ENCODE measurements around the gene SPRYD3. TPM values are rescaled to one million over a fixed set of nuclear protein-coding genes. Genes with fewer than 3 reads are reported as not detected.

SPRYD3 gene
- total and polyA plus RNA-seq, 9 donors: 15.2 to 23.6 (median 20.1) TPM

GRCh38 chr12:53069621-53070410 is 9.4 kb downstream of the SPRYD3 start:
- Histone ChIP-seq H3K4me3 (ENCODE audit: low read length) (no peak overlapping the region), H3K9me3 (replicated peaks; ENCODE audit: control insufficient read depth, low read depth, low read length) (no peaks in the 10 kb centered on the region), H3K36me3 (ENCODE audit: control insufficient read depth, insufficient read depth, low read length) (peaks cover 69% of the 10 kb centered on the region), H3K4me1 (ENCODE audit: control insufficient read depth, insufficient read depth, low read length) (peaks cover 94% of the 10 kb centered on the region), H3K27ac (ENCODE audit: low read length) (peak overlapping the region; percentile 93), H3K27me3 (ENCODE audit: control insufficient read depth, insufficient read depth, low read length) (no peaks in the 10 kb centered on the region)
- peak; percentile 93 for DNase-seq
- WGBS (ENCODE audit: insufficient coverage): 33% methylated on average over 4 of the region's 12 CpGs

GRCh38 chr12:53068811-53069585 is 10.2 kb downstream of the SPRYD3 start:
- H3K4me1 ChIP-seq (ENCODE audit: control insufficient read depth, insufficient read depth, low read length): peaks cover 96% of the 10 kb centered on the region
- peaks cover 69% of the 10 kb centered on the region for H3K36me3 ChIP-seq (ENCODE audit: control insufficient read depth, insufficient read depth, low read length)
- H3K4me3 ChIP-seq (ENCODE audit: low read length): no peak overlapping the region
- DNase-seq: peak; percentile 48
- peak overlapping the region; percentile 74 for H3K27ac ChIP-seq (ENCODE audit: low read length)
- WGBS (ENCODE audit: insufficient coverage): 13% methylated on average over 4 of the region's 15 CpGs
- no peaks in the 10 kb centered on the region for H3K27me3 ChIP-seq (ENCODE audit: control insufficient read depth, insufficient read depth, low read length)
- no peaks in the 10 kb centered on the region for H3K9me3 ChIP-seq (replicated peaks; ENCODE audit: control insufficient read depth, low read depth, low read length)

GRCh38 chr12:53067993-53068770 is 11.0 kb downstream of the SPRYD3 start:
- DNase-seq: peak; percentile 15
- H3K4me1 ChIP-seq (ENCODE audit: control insufficient read depth, insufficient read depth, low read length): peaks cover 98% of the 10 kb centered on the region
- H3K36me3 ChIP-seq (ENCODE audit: control insufficient read depth, insufficient read depth, low read length): peaks cover 70% of the 10 kb centered on the region
- H3K9me3 ChIP-seq (replicated peaks; ENCODE audit: control insufficient read depth, low read depth, low read length): no peaks in the 10 kb centered on the region
- H3K27ac ChIP-seq (ENCODE audit: low read length): peak overlapping the region; percentile 74
- H3K4me3 ChIP-seq (ENCODE audit: low read length): no peak overlapping the region
- WGBS (ENCODE audit: insufficient coverage): 87% methylated on average over 6 of the region's 13 CpGs
- no peaks in the 10 kb centered on the region for H3K27me3 ChIP-seq (ENCODE audit: control insufficient read depth, insufficient read depth, low read length)

- Histone ChIP-seq H3K9me3 (replicated peaks; ENCODE audit: control insufficient read depth, low read depth, low read length) (no peaks in the 10 kb centered on the region), H3K4me3 (ENCODE audit: low read length) (no peak overlapping the region), H3K4me1 (ENCODE audit: control insufficient read depth, insufficient read depth, low read length) (peaks cover 99% of the 10 kb centered on the region), H3K27ac (ENCODE audit: low read length) (peak overlapping the region; percentile 42), H3K27me3 (ENCODE audit: control insufficient read depth, insufficient read depth, low read length) (no peaks in the 10 kb centered on the region), H3K36me3 (ENCODE audit: control insufficient read depth, insufficient read depth, low read length) (peaks cover 73% of the 10 kb centered on the region)
- peak; percentile 22 for DNase-seq
- WGBS (ENCODE audit: insufficient coverage): 55% methylated on average over 5 of the region's 7 CpGs
Observed at GRCh38 chr12:53067074-53067992, 11.9 kb downstream of the SPRYD3 start.

- no peaks in the 10 kb centered on the region for H3K9me3 ChIP-seq (replicated peaks; ENCODE audit: control insufficient read depth, low read depth, low read length)
- H3K4me3 ChIP-seq (ENCODE audit: low read length): no peak overlapping the region
- H3K4me1 ChIP-seq (ENCODE audit: control insufficient read depth, insufficient read depth, low read length): peaks cover 99% of the 10 kb centered on the region
- 20% methylated on average over 14 of the region's 24 CpGs for WGBS (ENCODE audit: insufficient coverage)
- no peaks in the 10 kb centered on the region for H3K27me3 ChIP-seq (ENCODE audit: control insufficient read depth, insufficient read depth, low read length)
- H3K27ac ChIP-seq (ENCODE audit: low read length): peak overlapping the region; percentile 80
- H3K36me3 ChIP-seq (ENCODE audit: control insufficient read depth, insufficient read depth, low read length): peaks cover 79% of the 10 kb centered on the region
- peak; percentile 90 for DNase-seq
Observed at GRCh38 chr12:53065975-53066931, 12.9 kb downstream of the SPRYD3 start.

GRCh38 chr12:53065470-53065869 is 13.7 kb downstream of the SPRYD3 start:
- no peak overlapping the region for H3K4me3 ChIP-seq (ENCODE audit: low read length)
- H3K27me3 ChIP-seq (ENCODE audit: control insufficient read depth, insufficient read depth, low read length): no peaks in the 10 kb centered on the region
- H3K4me1 ChIP-seq (ENCODE audit: control insufficient read depth, insufficient read depth, low read length): peaks cover 99% of the 10 kb centered on the region
- H3K27ac ChIP-seq (ENCODE audit: low read length): peak overlapping the region; percentile 80
- no peaks in the 10 kb centered on the region for H3K9me3 ChIP-seq (replicated peaks; ENCODE audit: control insufficient read depth, low read depth, low read length)
- DNase-seq: peak; percentile 32
- 60% methylated on average over 3 of the region's 7 CpGs for WGBS (ENCODE audit: insufficient coverage)
- peaks cover 80% of the 10 kb centered on the region for H3K36me3 ChIP-seq (ENCODE audit: control insufficient read depth, insufficient read depth, low read length)

GRCh38 chr12:53064613-53065436 is 14.4 kb downstream of the SPRYD3 start:
- H3K4me1 ChIP-seq (ENCODE audit: control insufficient read depth, insufficient read depth, low read length): peaks cover 96% of the 10 kb centered on the region
- peak overlapping the region; percentile 83 for H3K27ac ChIP-seq (ENCODE audit: low read length)
- no peaks in the 10 kb centered on the region for H3K9me3 ChIP-seq (replicated peaks; ENCODE audit: control insufficient read depth, low read depth, low read length)
- peaks cover 81% of the 10 kb centered on the region for H3K36me3 ChIP-seq (ENCODE audit: control insufficient read depth, insufficient read depth, low read length)
- H3K27me3 ChIP-seq (ENCODE audit: control insufficient read depth, insufficient read depth, low read length): no peaks in the 10 kb centered on the region
- peak; percentile 29 for DNase-seq
- H3K4me3 ChIP-seq (ENCODE audit: low read length): no peak overlapping the region
- 59% methylated on average over 3 of the region's 11 CpGs for WGBS (ENCODE audit: insufficient coverage)

All from muscle of leg (tissue), 11 donors.